Fibroblast of skin of left biceps (primary cell): ENCODE results near the gene SIGLEC11.

ENCODE experiments used
- DNase-seq, 2 experiments: peaks; one replicate each; pipeline ENCODE4 v3.0.0-alpha.2; 2013; ENCODE audit warnings: low read depth in 2 of 2

Gene SIGLEC11

GRCh38 chr19:49906879-49907564, 54.0 kb downstream of the SIGLEC11 start:
- no peak for DNase-seq

GRCh38 chr19:49904136-49904535, 56.8 kb downstream of the SIGLEC11 start:
- no peak for DNase-seq
